K562 (cell line): Measurements from ENCODE around the gene ERBB3. TPM values are rescaled to one million over a fixed set of nuclear protein-coding genes. Genes with fewer than 3 reads are reported as not detected.

ENCODE experiments used
- CBX5 ChIP-seq: IDR thresholded peaks from 2 replicates; pipeline ENCODE4 v1.6.1; 2014; ENCODE audit warnings: low read depth, borderline replicate concordance
- HDAC8 ChIP-seq: fragments of 450-650 bp; IDR thresholded peaks from 2 replicates; pipeline ENCODE4 v1.6.1; 2016; ENCODE audit warnings: mild to moderate bottlenecking, missing genetic modification characterization, moderate library complexity, missing compliant biosample characterization
- KAT8 ChIP-seq: fragments of 450-650 bp; IDR thresholded peaks from 2 replicates; pipeline ENCODE4 v1.6.1; 2016; ENCODE audit warnings: low read depth, mild to moderate bottlenecking
- MLX ChIP-seq, 2 experiments: fragments of 450-650 bp in 1 of 2; sonication (generic) in 1 of 2; formaldehyde crosslinking; conservative IDR thresholded peaks; 2 replicates each; pipeline versions ENCODE4 v1.4.0 to v1.8.1; 2020 to 2022; ENCODE audit warnings: mild to moderate bottlenecking in 1 of 2, missing genetic modification reagents in 1 of 2
- NFE2 ChIP-seq: IDR thresholded peaks from 2 replicates; pipeline ENCODE4 v1.6.1; 2014; ENCODE audit warnings: antibody characterized with exemption, low read depth
- PHTF2 ChIP-seq: fragments of 250-450 bp; sonication (Bioruptor Pico); IDR thresholded peaks from 2 replicates; pipeline ENCODE4 v1.5.0; 2021; ENCODE audit warnings: mild to moderate bottlenecking
- PYGO2 ChIP-seq: fragments of 450-650 bp; IDR thresholded peaks from 2 replicates; pipeline ENCODE4 v1.6.1; 2016; ENCODE audit warnings: mild to moderate bottlenecking, missing genetic modification characterization, moderate library complexity, missing compliant biosample characterization
- RBM15 ChIP-seq: fragments of 200-400 bp; formaldehyde crosslinking; IDR thresholded peaks from 2 replicates; pipeline ENCODE4 v1.6.1; 2018; ENCODE audit warnings: mild to moderate bottlenecking, low read length, moderate library complexity; ENCODE audit not compliant: insufficient read depth
- RBM17 ChIP-seq: fragments of 200-400 bp; formaldehyde crosslinking; IDR thresholded peaks from 2 replicates; pipeline ENCODE4 v1.6.1; 2017; ENCODE audit warnings: low read depth, mild to moderate bottlenecking, low read length, borderline replicate concordance
- SMAD2 ChIP-seq: fragments of 150-350 bp; IDR thresholded peaks from 2 replicates; pipeline ENCODE4 v1.6.1; 2014; ENCODE audit warnings: low read depth, mild to moderate bottlenecking, low read length
- SMAD3 ChIP-seq: fragments of 450-650 bp; formaldehyde crosslinking; conservative IDR thresholded peaks from 2 replicates; pipeline ENCODE4 v1.4.0; 2020; ENCODE audit warnings: mild to moderate bottlenecking
- SREBF2 ChIP-seq: sonication (generic); formaldehyde crosslinking; IDR thresholded peaks from 2 replicates; pipeline ENCODE4 v1.4.0; 2020; ENCODE audit warnings: mild to moderate bottlenecking, missing genetic modification reagents
- STAG1 ChIP-seq: sonication (generic); formaldehyde crosslinking; IDR thresholded peaks from 2 replicates; pipeline ENCODE4 v1.5.0; 2020; ENCODE audit warnings: missing genetic modification reagents, borderline replicate concordance
- USF1 ChIP-seq: sonication (generic); formaldehyde crosslinking; IDR thresholded peaks from 2 replicates; pipeline ENCODE4 v1.9.0; 2022; ENCODE audit warnings: mild to moderate bottlenecking, missing genetic modification reagents
- VEZF1 ChIP-seq: fragments of 200-800 bp; sonication (Bioruptor generic); IDR thresholded peaks from 2 replicates; pipeline ENCODE4 v1.6.1; 2017; ENCODE audit warnings: missing genetic modification characterization, missing compliant biosample characterization
- ZBTB8A ChIP-seq: fragments of 450-650 bp; IDR thresholded peaks from 2 replicates; pipeline ENCODE4 v1.6.1; 2018; ENCODE audit warnings: mild to moderate bottlenecking, moderate library complexity; ENCODE audit not compliant: partially characterized antibody
- ZNF143 ChIP-seq: sonication (generic); formaldehyde crosslinking; IDR thresholded peaks from 2 replicates; pipeline ENCODE4 v1.9.0; 2022; ENCODE audit warnings: mild to moderate bottlenecking, missing genetic modification reagents
- ZNF639 ChIP-seq, 2 experiments: fragments of 200-800 bp in 1 of 2; sonication (Bioruptor generic) in 1 of 2; sonication (generic) in 1 of 2; formaldehyde crosslinking in 1 of 2; IDR thresholded peaks in 1 of 2; conservative IDR thresholded peaks in 1 of 2; 2 replicates each; pipeline versions ENCODE4 v1.5.0 to v1.6.1; 2016 to 2020; ENCODE audit warnings: missing compliant biosample characterization in 1 of 2, missing genetic modification characterization in 1 of 2, missing genetic modification reagents in 1 of 2
- ZNF695 ChIP-seq: fragments of 450-650 bp; formaldehyde crosslinking; IDR thresholded peaks from 2 replicates; pipeline ENCODE4 v1.4.0; 2020; ENCODE audit warnings: mild to moderate bottlenecking, moderate library complexity
- ZNF77 ChIP-seq: fragments of 250-450 bp; sonication (Bioruptor Pico); IDR thresholded peaks from 2 replicates; pipeline ENCODE4 v1.5.0; 2020
- ZNF830 ChIP-seq: fragments of 250-450 bp; sonication (Bioruptor Pico); IDR thresholded peaks from 2 replicates; pipeline ENCODE4 v1.5.0; 2021; ENCODE audit warnings: mild to moderate bottlenecking
- polyA plus RNA-seq, 8 experiments: library from polyadenylated mRNA; depleted of rRNA in 4 of 8; stranded (reverse) in 5 of 8; unstranded in 3 of 8; fragments of >200 nt; fragmentation: Nextera tagmentation in 2 of 8; fragmentation: Illumina TruSeq in 1 of 8; extraction: Ambion mirVana in 2 of 8; extraction: Trizol in 1 of 8; gene quantifications; 2 replicates each; pipeline versions ENCODE4 v1.2.1 to v1.2.3, GENCODE V29; 2011 to 2014; ENCODE audit warnings: inconsistent platforms in 1 of 8, missing spikeins in 1 of 8
- total RNA-seq, 7 experiments: library from RNA; depleted of rRNA in 6 of 7; stranded (reverse); fragments of >200 nt in 6 of 7; fragmentation: Illumina TruSeq in 2 of 7; extraction: Trizol in 2 of 7; gene quantifications; 2 replicates each; pipeline versions ENCODE4 v1.2.1 to v1.2.3, GENCODE V29; 2011 to 2021; ENCODE audit warnings: low replicate concordance in 1 of 7
- TF ChIP-seq, protein P1 (sequence below): fragments of 250-450 bp; sonication (Bioruptor Pico); IDR thresholded peaks from 2 replicates; pipeline ENCODE4 v1.9.0; 2021; ENCODE audit warnings: mild to moderate bottlenecking
- TF ChIP-seq, protein P2 (sequence below): IDR thresholded peaks from 2 replicates; pipeline ENCODE4 v1.6.1; 2011; ENCODE audit warnings: borderline replicate concordance, low read depth, mild to moderate bottlenecking, moderate library complexity, low read length; ENCODE audit not compliant: insufficient read depth, poor library complexity, severe bottlenecking

ERBB3 gene
- total and polyA plus RNA-seq, 9 of the 15 experiments (the other 6 are each of a cell fraction or from before 2014, with no cell fraction given): 1.5 to 5.4 (median 3.8) TPM

DNA sequence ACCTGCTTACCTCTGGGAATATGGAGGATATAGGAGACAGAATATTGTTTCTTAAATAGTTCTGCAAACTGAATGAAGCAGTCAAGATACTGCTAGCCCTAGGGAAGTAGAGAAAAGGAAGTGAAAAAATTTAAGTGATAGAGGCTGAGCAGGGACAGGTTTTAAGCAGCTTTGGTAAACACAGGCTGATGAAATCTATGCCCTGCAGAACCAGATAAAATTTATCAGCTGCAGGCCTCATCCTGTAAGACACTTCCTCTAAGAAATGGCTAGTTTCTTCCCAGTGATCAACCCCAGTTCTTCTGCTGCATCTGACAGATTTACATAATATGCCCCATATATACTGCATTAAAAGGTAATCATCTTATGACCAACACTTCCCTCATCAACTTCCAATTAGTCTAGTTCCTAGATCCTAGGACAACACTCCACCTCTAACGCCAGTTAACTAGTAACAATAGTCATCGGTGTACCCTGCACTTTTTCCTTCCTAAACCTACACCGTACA, 46.8 kb downstream of the ERBB3 start (continued):
- TF ChIP-seq ZNF639 (CRISPR knock-in tag; conservative IDR thresholded peaks at IDR 0.05 in 1 of 2, IDR thresholded peaks at IDR 0.05 in 1 of 2) (no peak), PYGO2 (tag) (no peak), MLX (CRISPR knock-in tag; conservative IDR thresholded peaks at IDR 0.05) (no peak), VEZF1 (CRISPR knock-in tag) (peak; percentile 49), RBM15 (no peak), ZNF830 (no peak), ZNF695 (CRISPR knock-in tag) (no peak), STAG1 (no peak), ZNF77 (CRISPR knock-in tag) (no peak), SMAD2 (no peak), PHTF2 (CRISPR knock-in tag) (no peak), RBM17 (no peak), CBX5 (no peak), ZNF143 (CRISPR knock-in tag) (no peak), KAT8 (no peak), NFE2 (0 out of 2 replicates have a peak, but pooled peaks have one; percentile 16), SMAD3 (peak; percentile 71; the same call in 1 of the 2 replicates), ZBTB8A (no peak), HDAC8 (tag) (no peak), SREBF2 (CRISPR knock-in tag) (no peak), USF1 (no peak)
- TF ChIP-seq, protein P1, sequence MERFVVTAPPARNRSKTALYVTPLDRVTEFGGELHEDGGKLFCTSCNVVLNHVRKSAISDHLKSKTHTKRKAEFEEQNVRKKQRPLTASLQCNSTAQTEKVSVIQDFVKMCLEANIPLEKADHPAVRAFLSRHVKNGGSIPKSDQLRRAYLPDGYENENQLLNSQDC (CRISPR knock-in tag): no peak
- TF ChIP-seq, protein P2, sequence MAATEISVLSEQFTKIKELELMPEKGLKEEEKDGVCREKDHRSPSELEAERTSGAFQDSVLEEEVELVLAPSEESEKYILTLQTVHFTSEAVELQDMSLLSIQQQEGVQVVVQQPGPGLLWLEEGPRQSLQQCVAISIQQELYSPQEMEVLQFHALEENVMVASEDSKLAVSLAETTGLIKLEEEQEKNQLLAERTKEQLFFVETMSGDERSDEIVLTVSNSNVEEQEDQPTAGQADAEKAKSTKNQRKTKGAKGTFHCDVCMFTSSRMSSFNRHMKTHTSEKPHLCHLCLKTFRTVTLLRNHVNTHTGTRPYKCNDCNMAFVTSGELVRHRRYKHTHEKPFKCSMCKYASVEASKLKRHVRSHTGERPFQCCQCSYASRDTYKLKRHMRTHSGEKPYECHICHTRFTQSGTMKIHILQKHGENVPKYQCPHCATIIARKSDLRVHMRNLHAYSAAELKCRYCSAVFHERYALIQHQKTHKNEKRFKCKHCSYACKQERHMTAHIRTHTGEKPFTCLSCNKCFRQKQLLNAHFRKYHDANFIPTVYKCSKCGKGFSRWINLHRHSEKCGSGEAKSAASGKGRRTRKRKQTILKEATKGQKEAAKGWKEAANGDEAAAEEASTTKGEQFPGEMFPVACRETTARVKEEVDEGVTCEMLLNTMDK: no peak
